Amniotic epithelial cell (primary cell): ENCODE measurements around the gene PDCD7.
"Not testable (repeated sequence)": the region's sequence is repeated elsewhere in the genome, so short reads cannot be mapped to it uniquely, and the experiment has no call there.

Experiments used
- DNase-seq: peaks from one replicate; pipeline ENCODE4 v3.0.0-alpha.2; 2010; ENCODE audit warnings: low read depth

PDCD7 gene

GRCh38 chr15:65091946-65092770 lies 41.5 kb downstream of the PDCD7 start:
- no peak for DNase-seq

GRCh38 chr15:65089206-65089824 lies 44.3 kb downstream of the PDCD7 start:
- DNase-seq: peak; percentile 58

GRCh38 chr15:65088643-65089021 lies 45.0 kb downstream of the PDCD7 start:
- DNase-seq: no peak

DNA sequence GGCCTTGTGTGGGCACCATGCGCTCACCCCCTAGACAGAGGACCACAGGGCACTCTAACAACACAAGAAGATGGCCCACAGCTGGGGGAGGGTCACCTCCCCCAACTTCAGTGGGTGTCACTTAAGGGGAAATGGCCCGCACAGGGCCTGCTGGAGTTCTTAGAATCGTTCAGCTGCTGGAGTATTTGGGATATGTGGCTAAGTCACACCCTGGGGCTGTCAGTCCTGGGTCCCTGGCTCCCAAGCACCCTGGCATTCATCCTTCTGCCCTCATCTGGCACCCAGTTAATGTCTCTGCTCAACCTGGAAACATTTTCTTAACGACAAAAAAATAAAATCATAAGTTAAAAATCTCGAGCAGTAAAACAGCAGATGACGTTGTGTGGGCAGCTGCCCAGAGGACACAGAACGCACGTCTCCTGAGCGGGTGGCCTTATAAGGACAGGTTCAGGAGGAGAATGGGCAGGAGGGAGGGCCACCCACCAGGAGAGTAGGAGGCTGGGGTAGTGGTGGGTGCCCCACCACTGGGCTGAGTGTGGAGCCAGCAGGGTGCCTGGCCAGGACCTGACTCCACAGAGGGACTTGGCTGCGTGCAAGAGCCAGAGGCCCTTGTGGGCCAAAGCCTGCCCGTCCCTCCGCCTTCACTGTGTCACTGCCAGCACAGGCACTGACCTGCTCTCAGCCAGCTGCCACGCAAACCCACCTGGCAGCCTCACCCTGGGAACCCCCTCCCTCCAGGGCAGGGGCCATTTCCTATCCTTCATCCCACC lies 45.5 kb downstream of the PDCD7 start:
- DNase-seq: no peak

- no peak for DNase-seq
These were observed 46.2 kb downstream of the PDCD7 start for GRCh38 chr15:65087411-65087810.

DNA sequence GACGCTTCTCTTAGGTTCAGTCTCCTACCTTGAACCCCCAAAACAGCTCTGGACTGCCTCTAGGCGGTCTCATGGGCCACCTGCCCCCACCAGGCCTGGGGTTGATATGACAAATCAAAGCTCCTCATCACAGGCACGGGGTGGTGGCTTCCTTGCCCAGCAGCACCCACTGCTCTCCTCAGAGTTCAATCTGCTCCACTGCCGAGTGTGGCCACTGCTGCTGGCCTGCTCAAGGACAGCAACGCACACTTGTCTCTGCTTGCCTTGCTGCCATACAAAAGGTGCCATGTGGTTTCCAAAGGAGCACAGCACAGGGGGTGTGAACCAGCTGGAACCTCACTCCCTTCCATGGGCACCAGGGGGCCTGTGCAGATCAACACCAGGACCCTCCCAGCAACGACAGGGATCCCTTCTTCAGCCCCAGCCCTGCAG lies 46.9 kb downstream of the PDCD7 start:
- no peak for DNase-seq

DNA sequence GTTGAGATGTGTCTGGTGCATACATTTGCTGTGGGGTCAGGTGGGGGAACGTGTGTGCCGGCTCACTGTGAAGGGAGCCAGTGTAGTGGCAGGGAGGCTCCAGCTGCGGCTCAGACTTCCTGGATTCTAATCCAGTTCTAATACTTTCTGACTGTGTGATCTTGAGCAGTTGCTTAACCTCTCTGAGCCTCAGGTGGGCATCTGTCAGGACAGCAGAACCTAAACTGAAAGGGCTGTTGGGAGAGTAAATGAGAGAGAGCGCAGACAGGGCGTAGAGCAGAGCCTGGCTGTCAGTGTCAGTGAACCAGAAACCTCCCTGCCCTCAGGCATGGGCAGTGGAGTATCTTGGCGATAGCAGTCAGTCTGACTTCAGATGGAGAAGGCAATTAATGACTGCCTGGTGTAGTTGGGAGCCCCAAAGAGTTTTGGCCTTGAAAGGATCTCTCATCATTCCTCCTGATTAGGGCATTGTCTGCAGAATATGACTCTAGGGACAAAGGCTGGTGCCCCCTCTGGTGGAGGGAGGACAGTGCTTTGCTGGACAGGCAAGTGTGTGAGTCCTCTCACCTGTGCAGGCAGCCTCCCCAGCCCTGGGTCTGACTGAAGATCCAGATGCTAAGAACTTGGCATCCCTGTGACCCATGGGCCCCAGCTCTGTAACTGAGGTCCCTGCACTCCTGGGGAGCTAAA lies 47.5 kb downstream of the PDCD7 start:
- peak; percentile 11 for DNase-seq

- DNase-seq: no peak
These were observed 48.3 kb downstream of the PDCD7 start for GRCh38 chr15:65085207-65085753.

- no peak for DNase-seq
These were observed 49.0 kb downstream of the PDCD7 start for GRCh38 chr15:65084500-65085206.

DNA sequence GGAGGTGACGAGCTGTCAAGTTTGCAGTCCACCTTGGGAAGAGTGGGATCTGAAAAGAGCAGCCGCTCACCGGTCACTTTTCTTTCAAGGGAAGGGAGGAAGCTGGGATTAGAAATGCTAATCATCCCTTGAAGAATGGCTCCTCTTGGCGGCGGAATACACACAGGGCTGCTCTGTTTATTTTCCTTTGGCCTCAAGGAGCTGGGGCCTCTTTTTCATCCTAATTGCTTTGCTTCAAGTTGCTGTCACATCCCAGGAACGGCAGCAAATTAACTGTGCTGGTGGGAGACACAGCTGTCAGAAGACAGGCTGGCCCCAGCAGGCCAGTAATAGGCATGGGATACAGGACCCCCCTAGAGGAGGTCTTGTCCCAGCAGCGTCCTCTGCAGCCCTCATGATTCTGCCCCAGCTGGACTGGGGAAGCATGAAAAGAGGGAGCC lies 50.3 kb downstream of the PDCD7 start:
- peak; percentile 49 for DNase-seq

DNA sequence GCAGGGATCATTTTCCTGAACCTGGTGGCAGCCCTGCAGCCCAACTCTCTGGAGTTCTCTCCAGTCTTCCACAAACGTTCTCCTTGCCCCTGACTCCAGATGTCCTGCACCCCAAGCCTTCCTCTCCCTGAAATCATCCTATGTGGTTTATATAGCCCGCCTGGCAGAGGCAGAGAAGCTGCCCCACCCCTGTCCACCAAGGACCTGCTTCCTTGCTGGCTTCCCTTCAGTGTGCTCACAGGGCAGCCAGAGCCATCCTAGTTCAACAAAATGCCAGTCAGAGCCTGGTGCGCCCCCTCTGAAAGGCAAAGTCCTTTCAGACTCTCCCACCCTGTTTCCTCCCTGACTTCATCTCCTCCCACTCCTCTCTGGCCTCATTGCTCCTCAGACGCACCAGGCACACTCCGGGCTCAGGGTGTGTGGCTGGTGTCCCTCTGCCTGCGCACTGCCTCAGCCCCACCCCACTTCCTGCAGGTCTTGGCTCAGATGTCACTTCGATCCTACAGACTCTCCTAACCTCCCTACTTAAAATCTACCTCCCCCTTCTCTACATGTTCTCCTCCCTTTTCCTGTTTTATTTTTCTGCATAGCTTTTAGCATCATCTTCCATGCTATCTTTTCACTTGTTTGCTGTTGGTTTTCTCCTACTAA lies 51.2 kb downstream of the PDCD7 start:
- no peak for DNase-seq

GRCh38 chr15:65081758-65082157 lies 51.9 kb downstream of the PDCD7 start:
- no peak for DNase-seq

DNA sequence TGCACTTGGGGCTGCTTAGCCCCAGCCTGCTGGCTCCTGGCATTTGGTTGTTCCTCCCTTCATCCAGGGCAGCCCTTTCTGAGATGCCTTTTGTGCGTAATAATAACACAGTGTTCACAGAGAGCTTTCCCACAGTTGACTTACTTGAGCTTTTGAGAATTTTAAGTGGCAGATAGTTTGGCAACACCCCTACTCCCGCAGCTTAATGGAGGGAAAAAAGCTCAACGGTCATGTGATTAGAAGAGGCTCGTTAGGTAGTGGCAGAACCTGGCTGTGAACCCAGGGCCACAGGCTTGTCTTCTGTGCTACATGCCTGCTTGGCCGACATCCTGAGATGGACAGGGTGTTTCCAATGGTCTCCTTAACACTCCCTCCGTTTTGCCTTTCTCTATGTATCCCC lies 52.3 kb downstream of the PDCD7 start:
- DNase-seq: no peak

DNA sequence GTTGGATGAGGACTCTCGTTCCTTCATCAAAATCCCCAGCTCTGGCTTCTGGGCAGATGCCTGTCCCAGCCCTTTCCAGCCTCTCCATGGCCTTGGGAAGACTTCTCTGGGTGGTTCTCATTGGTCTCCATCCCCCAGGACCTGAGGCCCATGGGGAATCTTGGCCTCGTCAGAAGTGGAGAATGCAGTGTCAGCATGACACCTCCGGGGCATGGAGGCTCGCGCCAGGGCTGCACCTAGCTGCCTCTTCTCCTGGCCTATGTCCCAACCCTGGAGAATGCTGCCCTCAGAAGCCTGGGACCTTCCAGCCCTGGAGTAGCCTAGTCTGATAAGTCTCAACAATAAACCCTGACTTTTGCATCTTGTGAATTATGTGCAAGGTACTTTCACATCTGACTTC lies 54.0 kb downstream of the PDCD7 start:
- no peak for DNase-seq

GRCh38 chr15:65077981-65078352 lies 55.6 kb downstream of the PDCD7 start:
- DNase-seq: no peak

GRCh38 chr15:65077291-65077980 lies 56.2 kb downstream of the PDCD7 start:
- no peak for DNase-seq

DNA sequence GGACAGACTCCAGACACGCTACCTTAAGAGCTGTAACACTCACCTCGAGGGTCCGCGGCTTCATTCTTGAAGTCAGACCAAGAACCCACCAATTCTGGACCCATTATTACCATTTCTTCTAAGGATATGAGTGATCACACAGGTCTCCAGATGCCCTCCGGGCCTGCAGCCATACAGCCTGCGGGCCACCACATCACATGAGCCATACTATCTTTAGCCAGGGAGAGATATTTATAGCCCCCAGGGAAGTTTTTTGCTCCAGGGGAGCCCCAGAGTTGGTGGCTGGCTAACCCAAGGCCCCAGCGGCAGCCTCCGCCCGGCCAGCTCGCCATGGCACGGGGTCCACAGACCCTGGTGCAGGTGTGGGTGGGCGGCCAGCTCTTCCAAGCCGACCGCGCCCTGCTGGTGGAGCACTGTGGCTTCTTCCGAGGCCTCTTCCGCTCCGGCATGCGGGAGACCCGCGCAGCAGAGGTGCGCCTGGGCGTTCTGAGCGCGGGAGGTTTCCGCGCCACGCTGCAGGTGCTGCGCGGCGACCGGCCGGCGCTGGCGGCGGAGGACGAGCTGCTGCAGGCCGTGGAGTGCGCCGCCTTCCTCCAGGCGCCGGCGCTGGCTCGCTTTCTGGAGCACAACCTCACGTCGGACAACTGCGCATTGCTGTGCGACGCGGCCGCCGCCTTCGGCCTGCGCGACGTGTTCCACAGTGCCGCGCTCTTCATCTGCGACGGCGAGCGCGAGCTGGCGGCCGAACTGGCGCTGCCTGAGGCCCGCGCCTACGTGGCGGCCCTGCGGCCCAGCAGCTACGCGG lies 56.9 kb downstream of the PDCD7 start, which contains the start of gene KBTBD13:
Gene KBTBD13, plus strand, starts transcription at position 261 of the 805 bp plus-strand sequence. Its CDS starts 70 bp downstream, at position 331.
- DNase-seq: no peak

DNA sequence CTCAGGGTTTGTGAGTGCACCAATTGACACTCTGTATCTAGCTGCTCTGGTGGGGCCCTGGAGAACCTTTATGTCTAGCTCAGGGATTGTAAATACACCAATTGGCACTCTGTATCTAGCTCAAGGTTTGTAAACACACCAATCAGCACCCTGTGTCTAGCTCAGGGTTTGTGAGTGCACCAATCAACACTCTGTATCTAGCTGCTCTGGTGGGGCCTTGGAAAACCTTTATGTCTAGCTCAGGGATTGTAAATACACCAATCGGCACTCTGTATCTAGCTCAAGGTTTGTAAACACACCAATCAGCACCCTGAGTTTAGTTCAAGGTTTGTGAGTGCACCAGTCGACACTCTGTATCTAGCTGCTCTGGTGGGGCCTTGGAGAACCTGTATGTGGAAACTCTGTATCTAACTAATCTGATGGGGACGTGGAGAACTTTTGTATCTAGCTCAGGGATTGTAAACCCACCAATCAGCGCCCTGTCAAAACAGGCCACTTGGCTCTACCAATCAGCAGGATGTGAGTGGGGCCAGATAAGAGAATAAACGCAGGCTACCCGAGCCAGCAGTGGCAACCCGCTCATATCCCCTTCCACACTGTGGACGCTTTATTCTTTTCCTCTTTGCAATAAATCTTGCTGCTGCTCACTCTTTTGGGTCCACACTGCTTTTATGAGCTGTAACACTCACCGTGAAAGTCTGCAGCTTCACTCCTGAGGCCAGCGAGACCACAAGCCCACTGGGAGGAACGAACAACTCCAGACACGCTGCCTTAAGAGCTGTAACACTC lies 57.8 kb downstream of the PDCD7 start:
- DNase-seq: not testable (repeated sequence)
